HG03558 (cell line): Measurements from ENCODE around the gene SLC30A9.

Experiments
- ATAC-seq: cut with Tn5 transposase; IDR thresholded peaks from one replicate; pipeline ENCODE4 v1.9.1; 2021; ENCODE audit warnings: moderate number of reproducible peaks; ENCODE audit not compliant: unreplicated experiment; ENCODE audit errors: extremely low read depth

The SLC30A9 gene

GRCh38 chr4:41990365-41991111, at the start of gene SLC30A9:
TSS of gene SLC30A9 (plus strand) at chr4:41990530. CDS start at chr4:41990652, 122 bp downstream.
- ATAC-seq, result peak; percentile 97

DNA sequence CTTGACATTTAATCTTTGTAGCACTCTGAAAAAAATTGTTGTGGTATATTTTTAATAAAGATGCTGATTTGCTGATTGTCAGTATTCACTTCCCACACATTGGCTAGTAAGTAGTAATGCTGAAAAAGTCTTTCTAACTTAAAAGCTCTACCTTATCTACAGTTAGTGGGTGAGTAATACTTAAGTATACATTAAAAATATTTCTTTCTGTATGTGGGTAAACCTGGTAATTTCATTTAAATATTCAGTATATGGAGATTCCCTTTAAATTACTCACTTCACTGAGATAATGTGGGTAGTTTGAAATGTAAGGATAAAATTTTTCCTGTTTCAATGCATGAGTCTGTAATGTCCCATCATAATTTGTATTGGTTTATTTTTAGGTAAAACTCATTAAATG, 49.5 kb upstream of the SLC30A9 start:
- ATAC-seq, result no peak

GRCh38 chr4:41943506-41943905, 46.8 kb upstream of the SLC30A9 start:
- ATAC-seq, result no peak

DNA sequence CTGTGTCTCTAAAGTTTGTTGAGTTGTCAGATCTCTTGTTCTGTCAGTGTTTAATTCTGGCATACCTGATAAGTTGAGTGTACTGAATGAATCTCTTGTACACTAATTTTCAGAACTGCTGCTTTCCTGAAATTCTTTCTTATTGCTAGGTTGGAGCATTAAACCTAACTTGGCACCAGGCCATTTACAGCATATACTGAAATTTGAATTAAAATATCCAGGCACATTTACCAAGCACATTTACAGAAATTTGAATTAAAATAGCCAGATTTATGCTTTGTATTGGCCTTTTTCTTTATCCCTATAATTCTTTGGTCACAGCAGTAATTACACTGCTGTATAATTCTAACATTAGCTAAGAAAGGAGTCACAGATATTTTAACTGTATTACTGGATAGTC, 46.2 kb upstream of the SLC30A9 start:
- ATAC-seq, result no peak

DNA sequence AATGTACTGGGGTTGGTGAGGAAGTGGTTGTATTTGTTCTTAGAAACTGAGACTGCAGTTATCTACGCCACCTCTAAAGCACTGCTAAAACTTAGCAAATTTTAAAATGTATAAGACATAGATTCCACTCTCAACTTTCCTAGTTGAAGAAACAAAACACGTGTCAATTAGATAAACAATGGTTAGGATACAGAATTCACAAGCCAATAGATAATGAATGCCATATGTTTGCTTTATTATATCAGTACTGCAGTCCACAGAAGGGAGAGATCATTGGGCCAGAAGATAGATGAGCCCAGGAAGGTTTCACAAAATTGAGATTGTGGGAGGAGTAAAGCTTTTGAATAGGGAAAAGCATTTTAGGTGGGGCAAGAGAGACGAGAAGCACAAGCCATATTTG, 40.8 kb upstream of the SLC30A9 start:
- ATAC-seq, result no peak

DNA sequence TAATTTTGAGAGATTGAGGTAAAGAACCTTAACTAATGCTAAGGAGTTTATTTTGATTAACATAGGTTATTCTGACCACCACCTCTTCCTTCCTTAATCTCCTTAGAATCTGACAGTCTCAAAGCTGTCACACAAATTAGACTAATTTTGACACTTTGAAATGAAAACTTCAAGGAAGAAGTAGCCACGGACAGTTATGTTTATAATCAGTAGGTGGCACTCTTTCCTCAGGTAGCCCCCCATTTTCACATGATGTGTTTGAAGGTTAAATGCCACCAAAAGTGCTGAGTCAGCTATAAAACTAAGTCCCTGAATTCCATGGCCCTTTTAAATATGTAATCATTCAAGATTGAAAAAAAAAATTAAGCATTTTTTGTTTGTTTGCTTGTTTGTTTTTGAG, 32.7 kb upstream of the SLC30A9 start:
- ATAC-seq, result no peak

GRCh38 chr4:41963105-41963504, 27.2 kb upstream of the SLC30A9 start:
- no peak for ATAC-seq

DNA sequence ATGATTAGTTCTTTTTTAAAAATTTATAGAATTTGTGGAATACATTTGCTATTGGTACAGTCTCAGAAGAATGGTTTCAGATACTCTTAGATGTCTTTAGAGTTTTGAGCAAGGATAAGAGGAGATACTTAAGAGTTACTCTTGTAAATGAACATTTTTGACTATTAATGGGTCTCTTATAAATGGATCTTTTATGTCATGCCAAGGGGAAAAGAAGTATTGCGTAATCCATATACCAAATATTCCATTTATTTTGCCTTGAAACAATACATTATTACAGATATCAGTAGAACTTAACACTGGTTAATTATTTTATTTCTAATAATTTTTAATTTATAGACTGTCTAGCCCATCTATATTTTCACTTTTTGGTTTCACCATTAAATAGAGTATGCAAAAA, 25.9 kb upstream of the SLC30A9 start:
- no peak for ATAC-seq

- no peak for ATAC-seq
These were observed 22.9 kb upstream of the SLC30A9 start for GRCh38 chr4:41967392-41967791.

DNA sequence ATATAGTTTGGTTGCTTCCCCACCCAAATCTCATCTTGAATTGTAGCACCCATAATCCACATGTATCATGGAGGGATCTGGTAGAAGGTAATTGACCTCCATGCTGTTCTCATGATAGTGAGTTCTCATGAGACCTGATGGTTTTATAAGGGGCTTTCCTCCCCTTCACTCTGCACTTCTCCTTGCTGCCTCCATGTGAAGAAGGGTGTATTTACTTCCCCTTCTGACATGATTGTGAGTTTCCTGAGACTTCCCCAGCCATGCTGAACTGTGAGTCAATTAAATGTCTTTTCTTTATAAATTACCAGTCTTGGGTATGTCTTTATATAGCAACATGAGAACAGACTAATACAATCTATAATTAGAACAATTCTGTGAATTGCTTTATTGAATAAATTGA, 20.7 kb upstream of the SLC30A9 start:
- no peak for ATAC-seq

GRCh38 chr4:41975341-41975740, 15.0 kb upstream of the SLC30A9 start:
- no peak for ATAC-seq

DNA sequence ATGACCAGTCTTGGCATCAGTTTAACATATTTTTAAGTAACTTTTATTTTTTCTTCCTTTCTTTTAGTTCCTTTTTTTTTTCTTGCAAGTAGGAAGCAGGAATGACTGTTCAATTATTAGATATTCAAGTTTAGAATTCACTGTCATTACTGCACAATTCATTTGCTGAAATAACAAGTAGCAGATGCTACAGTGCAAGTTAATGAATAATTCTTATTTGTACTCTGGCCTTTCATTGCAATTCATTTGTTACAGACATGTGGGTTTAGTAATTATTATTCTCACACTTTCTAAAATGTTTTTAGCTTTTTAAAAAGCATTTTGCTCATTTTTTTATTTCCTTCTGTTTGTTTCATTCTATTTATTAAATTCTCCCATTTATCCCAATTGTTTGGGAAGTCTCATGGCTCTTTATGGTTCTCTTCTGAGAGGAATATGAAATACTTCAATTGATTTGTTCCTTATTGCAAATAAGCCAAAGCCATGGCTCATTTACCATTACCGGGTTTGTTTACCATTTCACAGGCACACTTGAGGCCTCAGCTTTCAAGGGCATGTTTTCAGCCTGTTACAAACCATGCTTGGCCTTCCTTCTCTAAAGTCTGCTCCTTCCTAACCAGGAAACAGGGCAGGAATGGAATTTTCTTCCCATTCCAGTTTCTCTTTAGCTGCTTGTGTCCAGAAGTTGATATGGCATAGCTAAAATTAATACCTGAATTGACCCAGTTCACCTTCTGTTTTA, 13.4 kb upstream of the SLC30A9 start:
- no peak for ATAC-seq

DNA sequence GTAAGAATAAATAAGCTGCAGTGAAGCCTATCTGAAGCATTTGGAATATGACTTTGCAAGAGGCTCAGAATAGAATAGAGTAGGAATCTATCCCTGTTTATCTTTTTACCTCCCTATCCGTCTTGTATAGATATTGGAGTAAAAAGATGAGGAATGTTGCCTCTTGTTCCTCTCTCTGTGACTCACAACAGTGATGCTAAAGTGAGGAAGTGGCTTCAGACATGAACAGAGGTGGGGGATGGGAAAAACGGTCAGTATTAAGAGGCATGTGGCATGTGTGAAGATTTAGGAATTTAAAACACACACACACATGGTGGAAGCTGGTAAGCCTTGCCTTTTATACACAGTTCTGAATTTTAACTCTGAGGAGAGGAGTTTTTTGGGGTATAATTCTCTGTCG, 12.6 kb upstream of the SLC30A9 start:
- no peak for ATAC-seq

GRCh38 chr4:41981456-41981855, 8.9 kb upstream of the SLC30A9 start, which contains the start of gene DCAF4L1:
TSS of gene DCAF4L1 (plus strand) at chr4:41981756. CDS start at chr4:41981793, 37 bp downstream.
- no peak for ATAC-seq

- ATAC-seq, result no peak
These were observed 7.6 kb upstream of the SLC30A9 start for GRCh38 chr4:41982716-41983115.

DNA sequence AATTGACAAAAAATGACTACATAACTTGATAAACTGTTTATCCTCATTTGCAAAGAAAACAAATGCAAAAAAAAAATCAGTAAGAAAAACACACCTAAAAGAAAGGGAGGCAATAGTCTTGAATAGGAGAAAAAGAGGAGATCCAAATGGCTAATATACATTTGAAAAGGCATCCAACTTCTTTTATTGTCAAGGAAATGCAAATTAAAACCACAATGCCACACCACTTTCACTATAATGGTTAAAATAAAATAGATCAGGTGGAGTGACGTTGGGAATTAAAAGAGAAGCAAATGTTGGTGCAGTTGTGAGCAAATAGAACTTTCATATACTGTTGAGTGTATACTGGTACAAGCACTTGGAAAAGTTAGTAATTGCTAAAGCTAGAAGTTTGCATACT, 5.2 kb upstream of the SLC30A9 start:
- ATAC-seq, result no peak

DNA sequence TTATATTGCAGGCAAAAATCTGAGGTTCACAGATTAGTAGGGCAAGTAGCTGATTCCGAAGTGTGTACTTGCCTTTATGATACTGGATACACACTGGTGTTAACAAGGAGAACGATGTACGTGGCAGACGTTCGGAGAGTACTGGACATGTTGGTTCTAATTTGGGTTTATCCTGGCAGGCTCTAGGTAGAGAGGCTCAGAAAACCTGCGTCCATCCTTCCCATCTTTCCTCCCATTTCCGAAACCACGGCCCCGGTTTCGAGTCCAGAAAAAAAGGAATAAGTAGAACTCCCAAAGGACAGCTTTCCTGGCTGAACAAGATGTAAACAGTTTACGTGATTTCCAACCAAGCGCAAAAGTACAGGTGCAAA, 351 bp upstream of the SLC30A9 start:
- ATAC-seq, result no peak

DNA sequence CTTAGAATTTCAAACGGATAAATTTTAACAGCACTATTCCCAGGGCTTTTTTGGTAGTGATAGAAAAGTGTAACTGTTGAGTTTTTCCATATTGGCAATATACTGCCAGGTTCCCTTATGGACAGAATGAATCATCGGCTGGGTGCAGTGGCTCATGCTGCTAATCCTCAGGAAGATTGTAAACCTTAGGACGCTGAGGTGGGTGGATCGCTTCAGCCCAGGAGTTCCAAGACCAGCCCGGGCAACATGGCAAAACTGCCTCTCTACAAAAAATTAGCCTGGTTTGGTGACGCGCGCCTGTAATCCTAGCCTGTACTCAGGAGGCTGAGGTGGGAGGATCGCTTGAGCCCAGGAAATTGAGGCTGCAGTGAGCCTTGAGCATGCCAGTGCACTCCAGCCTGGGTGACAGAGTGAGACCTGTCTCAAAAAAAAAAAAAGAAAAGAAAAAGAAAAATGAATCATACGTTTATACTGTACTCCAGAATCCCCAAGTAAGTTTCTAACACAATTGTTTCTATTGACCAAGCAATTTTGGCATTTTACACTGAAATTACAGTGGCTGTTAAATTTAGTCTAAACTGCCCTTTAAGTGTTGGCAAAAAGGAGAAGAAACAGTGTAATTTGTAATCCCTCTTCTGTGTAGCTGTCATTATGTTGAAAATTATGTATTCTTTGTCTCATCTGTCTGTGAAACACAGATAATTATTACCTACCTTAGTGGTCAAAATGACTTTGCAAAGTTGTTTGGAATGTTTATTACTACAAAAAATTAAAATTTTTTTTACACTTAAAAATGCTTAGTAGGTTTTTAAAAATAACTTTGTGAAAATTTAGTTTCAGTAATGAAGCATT, 1.8 kb downstream of the SLC30A9 start:
- ATAC-seq, result no peak

GRCh38 chr4:41992967-41993857, 2.9 kb downstream of the SLC30A9 start:
- no peak for ATAC-seq

DNA sequence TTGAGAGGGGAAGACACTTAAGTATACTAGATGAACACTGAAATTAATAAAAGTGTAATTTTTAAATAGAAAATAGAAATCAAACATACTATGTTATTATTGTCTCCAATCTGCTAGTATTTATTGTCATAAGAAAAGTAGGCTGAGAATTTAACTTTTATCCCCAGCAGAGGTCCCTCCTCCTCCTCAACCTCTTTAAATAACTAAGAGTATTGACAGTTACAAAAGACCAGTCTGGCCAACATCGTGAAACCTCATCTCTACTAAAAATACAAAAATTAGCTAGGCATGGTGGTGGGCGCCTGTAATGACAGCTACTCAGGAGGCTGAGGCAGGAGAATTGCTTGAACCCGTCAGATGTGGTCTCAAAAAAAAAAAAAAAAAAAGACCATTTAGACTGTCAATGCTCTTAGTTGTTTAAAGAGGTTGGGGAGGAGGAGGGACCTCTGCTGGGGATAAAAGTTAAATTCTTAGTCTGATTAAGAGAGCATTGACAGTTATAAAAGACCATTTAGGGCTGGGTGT, 4.2 kb downstream of the SLC30A9 start:
- no peak for ATAC-seq
